Loucy (cell line): Measurements from ENCODE around the gene SLC5A10.

Source experiments
- EZH2phosphoT487 ChIP-seq: fragments of 200-600 bp; IDR thresholded peaks from 2 replicates; pipeline ENCODE4 v1.6.1; 2018; ENCODE audit warnings: antibody characterized with exemption, mild to moderate bottlenecking, moderate library complexity, borderline replicate concordance
- TF ChIP-seq, protein P1 (sequence below): fragments of 200-600 bp; sonication (generic); conservative IDR thresholded peaks from 2 replicates; pipeline ENCODE4 v1.5.1; 2014; ENCODE audit warnings: mild to moderate bottlenecking, antibody characterized with exemption, low read length

- TF ChIP-seq, protein P1, sequence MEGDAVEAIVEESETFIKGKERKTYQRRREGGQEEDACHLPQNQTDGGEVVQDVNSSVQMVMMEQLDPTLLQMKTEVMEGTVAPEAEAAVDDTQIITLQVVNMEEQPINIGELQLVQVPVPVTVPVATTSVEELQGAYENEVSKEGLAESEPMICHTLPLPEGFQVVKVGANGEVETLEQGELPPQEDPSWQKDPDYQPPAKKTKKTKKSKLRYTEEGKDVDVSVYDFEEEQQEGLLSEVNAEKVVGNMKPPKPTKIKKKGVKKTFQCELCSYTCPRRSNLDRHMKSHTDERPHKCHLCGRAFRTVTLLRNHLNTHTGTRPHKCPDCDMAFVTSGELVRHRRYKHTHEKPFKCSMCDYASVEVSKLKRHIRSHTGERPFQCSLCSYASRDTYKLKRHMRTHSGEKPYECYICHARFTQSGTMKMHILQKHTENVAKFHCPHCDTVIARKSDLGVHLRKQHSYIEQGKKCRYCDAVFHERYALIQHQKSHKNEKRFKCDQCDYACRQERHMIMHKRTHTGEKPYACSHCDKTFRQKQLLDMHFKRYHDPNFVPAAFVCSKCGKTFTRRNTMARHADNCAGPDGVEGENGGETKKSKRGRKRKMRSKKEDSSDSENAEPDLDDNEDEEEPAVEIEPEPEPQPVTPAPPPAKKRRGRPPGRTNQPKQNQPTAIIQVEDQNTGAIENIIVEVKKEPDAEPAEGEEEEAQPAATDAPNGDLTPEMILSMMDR, result no peak
- TF ChIP-seq EZH2phosphoT487, result no peak
These were observed 45.8 kb downstream of the SLC5A10 start for GRCh38 chr17:18997650-18998196.
